Neural cell (in vitro differentiated cells): ENCODE measurements around the gene ZNF366. TPM values are rescaled to one million over a fixed set of nuclear protein-coding genes. Genes with fewer than 3 reads are reported as not detected.

Source experiments
- H2AFZ ChIP-seq: fragments of 200-600, 300-800 bp; sonication (generic), shearing (Covaris generic); 2 replicates; pipeline ENCODE4 v1.6.0; 2014; ENCODE audit warnings: low read depth, mild to moderate bottlenecking, antibody characterized with exemption, low read length, moderate library complexity
- H3F3A ChIP-seq: fragments of 200-600 bp; shearing (Covaris generic); 2 replicates; pipeline ENCODE4 v1.6.1; 2016; ENCODE audit warnings: mild to moderate bottlenecking, moderate library complexity, mixed read lengths, antibody characterized with exemption, low read length; ENCODE audit not compliant: insufficient read depth, poor library complexity, severe bottlenecking
- H3K27ac ChIP-seq: fragments of 200-600, 300-800 bp; sonication (generic), shearing (Covaris generic); 2 replicates; pipeline ENCODE4 v1.5.1; 2014; ENCODE audit warnings: mild to moderate bottlenecking, low read length, moderate library complexity
- H3K27me3 ChIP-seq: fragments of 300-800, 200-600 bp; sonication (generic), shearing (Covaris generic); 2 replicates; pipeline ENCODE4 v1.6.0; 2014; ENCODE audit warnings: mild to moderate bottlenecking, low read depth, low read length, moderate library complexity; ENCODE audit not compliant: insufficient read depth
- H3K36me3 ChIP-seq: fragments of 300-800, 200-600 bp; sonication (generic), shearing (Covaris generic); 2 replicates; pipeline ENCODE4 v1.5.1; 2014; ENCODE audit warnings: mild to moderate bottlenecking, antibody characterized with exemption, low read length, moderate library complexity; ENCODE audit not compliant: insufficient read depth
- H3K4me2 ChIP-seq: fragments of 300-800, 200-600 bp; sonication (generic), shearing (Covaris generic); 2 replicates; pipeline ENCODE4 v1.6.0; 2014; ENCODE audit warnings: mild to moderate bottlenecking, low read length
- H3K4me3 ChIP-seq: fragments of 300-800, 200-600 bp; sonication (generic), shearing (Covaris generic); 2 replicates; pipeline ENCODE4 v1.5.1; 2014; ENCODE audit warnings: mild to moderate bottlenecking, low read length, moderate library complexity
- H3K79me2 ChIP-seq: fragments of 200-600 bp; shearing (Covaris generic); replicated peaks from 2 replicates; pipeline ENCODE4 v1.6.0; 2014; ENCODE audit warnings: mild to moderate bottlenecking, low read length, moderate library complexity; ENCODE audit not compliant: insufficient read depth
- H3K9ac ChIP-seq: fragments of 300-800, 200-600 bp; sonication (generic), shearing (Covaris generic); 2 replicates; pipeline ENCODE4 v1.6.1; 2016; ENCODE audit warnings: mild to moderate bottlenecking, low read length, mixed read lengths
- H3K9me2 ChIP-seq: fragments of 200-600 bp; shearing (Covaris generic); 2 replicates; pipeline ENCODE4 v1.6.1; 2016; ENCODE audit warnings: mild to moderate bottlenecking, low read length, mixed read lengths; ENCODE audit not compliant: insufficient read depth
- H3K9me3 ChIP-seq: fragments of 200-600, 300-800 bp; sonication (generic), shearing (Covaris generic); 2 replicates; pipeline ENCODE4 v1.6.1; 2016; ENCODE audit warnings: mild to moderate bottlenecking, mixed run types, low read length, moderate library complexity, mixed read lengths
- H4K20me1 ChIP-seq: fragments of 200-600 bp; shearing (Covaris generic); 2 replicates; pipeline ENCODE4 v1.6.1; 2016; ENCODE audit warnings: mild to moderate bottlenecking, mixed run types; ENCODE audit not compliant: insufficient read depth
- EP300 ChIP-seq: fragments of 450-650 bp; conservative IDR thresholded peaks from 2 replicates; pipeline ENCODE4 v1.6.1; 2014; ENCODE audit warnings: antibody characterized with exemption, mild to moderate bottlenecking, moderate library complexity; ENCODE audit not compliant: poor library complexity, severe bottlenecking
- EZH2 ChIP-seq: fragments of 200-600, 300-800 bp; shearing (Covaris generic), sonication (generic); IDR thresholded peaks from 2 replicates; pipeline ENCODE4 v1.6.1; 2014; ENCODE audit warnings: antibody characterized with exemption, low read length, borderline replicate concordance, mild to moderate bottlenecking; ENCODE audit not compliant: insufficient read depth, poor library complexity, severe bottlenecking
- MXI1 ChIP-seq: fragments of 450-650 bp; conservative IDR thresholded peaks from 2 replicates; pipeline ENCODE4 v1.6.1; 2014; ENCODE audit warnings: antibody characterized with exemption, mild to moderate bottlenecking; ENCODE audit not compliant: poor library complexity, severe bottlenecking
- POLR2AphosphoS5 ChIP-seq: IDR thresholded peaks from 2 replicates; pipeline ENCODE4 v1.6.1; 2012
- RAD21 ChIP-seq: fragments of 450-650 bp; conservative IDR thresholded peaks from 2 replicates; pipeline ENCODE4 v1.6.1; 2014; ENCODE audit warnings: antibody characterized with exemption, mild to moderate bottlenecking, moderate library complexity
- SMC3 ChIP-seq: fragments of 450-650 bp; conservative IDR thresholded peaks from 2 replicates; pipeline ENCODE4 v1.6.1; 2014; ENCODE audit warnings: antibody characterized with exemption, mild to moderate bottlenecking, moderate library complexity; ENCODE audit not compliant: poor library complexity
- TAF1 ChIP-seq: IDR thresholded peaks from 2 replicates; pipeline ENCODE4 v1.6.1; 2012; ENCODE audit warnings: low read depth
- polyA plus RNA-seq: library from polyadenylated mRNA; depleted of rRNA; stranded (reverse); fragments of >200 nt; gene quantifications from 2 replicates; pipeline ENCODE4 v1.2.3, GENCODE V29; 2014
- TF ChIP-seq, protein P1 (sequence below): fragments of 450-650 bp; IDR thresholded peaks from 2 replicates; pipeline ENCODE4 v1.5.1; 2014; ENCODE audit warnings: antibody characterized with exemption, mild to moderate bottlenecking, moderate library complexity; ENCODE audit not compliant: poor library complexity, severe bottlenecking
- TF ChIP-seq, protein P2 (sequence below): IDR thresholded peaks from 2 replicates; pipeline ENCODE4 v1.6.1; 2012; ENCODE audit warnings: borderline replicate concordance

Gene ZNF366
- polyA plus RNA-seq, 1 donor from 2014 or later, result not detected

DNA sequence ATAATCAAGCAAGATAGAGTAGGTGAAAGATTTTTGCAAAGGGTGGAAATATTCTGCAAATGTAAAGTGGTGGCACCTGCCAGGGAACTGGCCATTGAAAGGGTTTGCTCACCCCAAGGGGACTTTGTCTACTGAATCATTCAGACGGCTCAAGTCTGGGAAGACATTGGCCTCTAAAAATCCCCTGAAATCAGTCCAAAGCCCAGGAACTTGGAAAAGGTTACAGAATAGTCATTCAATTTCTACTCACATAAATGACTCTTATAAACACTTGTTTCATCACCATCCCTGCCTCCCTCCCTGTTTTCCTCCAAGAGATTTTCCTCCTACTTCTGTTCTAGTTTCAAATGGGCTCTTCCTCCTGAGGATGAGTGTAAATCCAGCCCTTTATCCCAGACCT is 28.5 kb downstream of the ZNF366 start:
- no peaks in the 10 kb centered on the region for H4K20me1 ChIP-seq
- H3K9ac ChIP-seq, result no peak overlapping the region
- no peak overlapping the region for H2AFZ ChIP-seq
- H3K4me3 ChIP-seq, result no peak overlapping the region
- H3K9me3 ChIP-seq, result no peaks in the 10 kb centered on the region
- no peaks in the 10 kb centered on the region for H3K9me2 ChIP-seq
- H3K27ac ChIP-seq, result no peak overlapping the region
- H3K27me3 ChIP-seq, result no peaks in the 10 kb centered on the region
- no peaks in the 10 kb centered on the region for H3K36me3 ChIP-seq
- H3K79me2 ChIP-seq, result no peaks in the 10 kb centered on the region
- H3F3A ChIP-seq, result no peaks in the 10 kb centered on the region
- no peak overlapping the region for H3K4me2 ChIP-seq
- TF ChIP-seq POLR2AphosphoS5 (no peak), MXI1 (no peak), RAD21 (no peak), TAF1 (no peak), EZH2 (no peak), EP300 (no peak), SMC3 (no peak)
- TF ChIP-seq, protein P1, sequence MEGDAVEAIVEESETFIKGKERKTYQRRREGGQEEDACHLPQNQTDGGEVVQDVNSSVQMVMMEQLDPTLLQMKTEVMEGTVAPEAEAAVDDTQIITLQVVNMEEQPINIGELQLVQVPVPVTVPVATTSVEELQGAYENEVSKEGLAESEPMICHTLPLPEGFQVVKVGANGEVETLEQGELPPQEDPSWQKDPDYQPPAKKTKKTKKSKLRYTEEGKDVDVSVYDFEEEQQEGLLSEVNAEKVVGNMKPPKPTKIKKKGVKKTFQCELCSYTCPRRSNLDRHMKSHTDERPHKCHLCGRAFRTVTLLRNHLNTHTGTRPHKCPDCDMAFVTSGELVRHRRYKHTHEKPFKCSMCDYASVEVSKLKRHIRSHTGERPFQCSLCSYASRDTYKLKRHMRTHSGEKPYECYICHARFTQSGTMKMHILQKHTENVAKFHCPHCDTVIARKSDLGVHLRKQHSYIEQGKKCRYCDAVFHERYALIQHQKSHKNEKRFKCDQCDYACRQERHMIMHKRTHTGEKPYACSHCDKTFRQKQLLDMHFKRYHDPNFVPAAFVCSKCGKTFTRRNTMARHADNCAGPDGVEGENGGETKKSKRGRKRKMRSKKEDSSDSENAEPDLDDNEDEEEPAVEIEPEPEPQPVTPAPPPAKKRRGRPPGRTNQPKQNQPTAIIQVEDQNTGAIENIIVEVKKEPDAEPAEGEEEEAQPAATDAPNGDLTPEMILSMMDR, result no peak
- TF ChIP-seq, protein P2, sequence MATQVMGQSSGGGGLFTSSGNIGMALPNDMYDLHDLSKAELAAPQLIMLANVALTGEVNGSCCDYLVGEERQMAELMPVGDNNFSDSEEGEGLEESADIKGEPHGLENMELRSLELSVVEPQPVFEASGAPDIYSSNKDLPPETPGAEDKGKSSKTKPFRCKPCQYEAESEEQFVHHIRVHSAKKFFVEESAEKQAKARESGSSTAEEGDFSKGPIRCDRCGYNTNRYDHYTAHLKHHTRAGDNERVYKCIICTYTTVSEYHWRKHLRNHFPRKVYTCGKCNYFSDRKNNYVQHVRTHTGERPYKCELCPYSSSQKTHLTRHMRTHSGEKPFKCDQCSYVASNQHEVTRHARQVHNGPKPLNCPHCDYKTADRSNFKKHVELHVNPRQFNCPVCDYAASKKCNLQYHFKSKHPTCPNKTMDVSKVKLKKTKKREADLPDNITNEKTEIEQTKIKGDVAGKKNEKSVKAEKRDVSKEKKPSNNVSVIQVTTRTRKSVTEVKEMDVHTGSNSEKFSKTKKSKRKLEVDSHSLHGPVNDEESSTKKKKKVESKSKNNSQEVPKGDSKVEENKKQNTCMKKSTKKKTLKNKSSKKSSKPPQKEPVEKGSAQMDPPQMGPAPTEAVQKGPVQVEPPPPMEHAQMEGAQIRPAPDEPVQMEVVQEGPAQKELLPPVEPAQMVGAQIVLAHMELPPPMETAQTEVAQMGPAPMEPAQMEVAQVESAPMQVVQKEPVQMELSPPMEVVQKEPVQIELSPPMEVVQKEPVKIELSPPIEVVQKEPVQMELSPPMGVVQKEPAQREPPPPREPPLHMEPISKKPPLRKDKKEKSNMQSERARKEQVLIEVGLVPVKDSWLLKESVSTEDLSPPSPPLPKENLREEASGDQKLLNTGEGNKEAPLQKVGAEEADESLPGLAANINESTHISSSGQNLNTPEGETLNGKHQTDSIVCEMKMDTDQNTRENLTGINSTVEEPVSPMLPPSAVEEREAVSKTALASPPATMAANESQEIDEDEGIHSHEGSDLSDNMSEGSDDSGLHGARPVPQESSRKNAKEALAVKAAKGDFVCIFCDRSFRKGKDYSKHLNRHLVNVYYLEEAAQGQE, result no peak

DNA sequence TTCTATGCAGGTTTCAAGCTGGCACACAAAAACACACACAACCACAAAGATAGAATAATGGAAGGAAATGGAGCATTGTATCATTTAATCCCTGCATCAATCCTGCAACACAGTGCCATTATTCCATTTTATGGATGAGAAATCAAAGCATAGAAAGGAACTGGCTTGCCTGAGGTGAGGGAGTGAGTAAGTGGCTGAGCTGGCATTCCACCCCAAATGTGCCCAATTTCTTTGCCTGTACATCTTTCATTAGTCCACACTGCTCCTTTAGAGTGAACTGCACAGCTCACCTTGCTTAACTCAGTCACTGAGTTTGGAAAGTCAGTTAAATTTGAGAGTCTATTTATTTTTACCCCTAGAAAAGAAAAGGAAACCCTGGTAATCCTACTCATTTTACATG is 28.9 kb downstream of the ZNF366 start:
- H3K79me2 ChIP-seq, result no peaks in the 10 kb centered on the region
- no peaks in the 10 kb centered on the region for H3F3A ChIP-seq
- no peaks in the 10 kb centered on the region for H4K20me1 ChIP-seq
- H3K4me3 ChIP-seq, result no peak overlapping the region
- no peak overlapping the region for H3K4me2 ChIP-seq
- H3K36me3 ChIP-seq, result no peaks in the 10 kb centered on the region
- no peak overlapping the region for H3K9ac ChIP-seq
- H3K9me3 ChIP-seq, result no peaks in the 10 kb centered on the region
- H3K9me2 ChIP-seq, result no peaks in the 10 kb centered on the region
- TF ChIP-seq SMC3, result no peak
- TF ChIP-seq TAF1, result no peak
- TF ChIP-seq, protein P1, result no peak
- TF ChIP-seq, protein P2, result no peak
- no peak for TF ChIP-seq EP300
- H3K27ac ChIP-seq, result no peak overlapping the region
- no peak overlapping the region for H2AFZ ChIP-seq
- no peaks in the 10 kb centered on the region for H3K27me3 ChIP-seq
